HG03095 (cell line): ENCODE measurements around the gene AJM1.
"Not testable (repeated sequence)": the region's sequence is repeated elsewhere in the genome, so short reads cannot be mapped to it uniquely, and the experiment has no call there.

Experiments
- ATAC-seq: cut with Tn5 transposase; IDR thresholded peaks from one replicate; pipeline ENCODE4 v1.9.1; 2021; ENCODE audit warnings: moderate library complexity; ENCODE audit not compliant: unreplicated experiment

Gene AJM1

GRCh38 chr9:136866898-136867421 lies 24.7 kb downstream of the AJM1 start:
- not testable (repeated sequence) for ATAC-seq

DNA sequence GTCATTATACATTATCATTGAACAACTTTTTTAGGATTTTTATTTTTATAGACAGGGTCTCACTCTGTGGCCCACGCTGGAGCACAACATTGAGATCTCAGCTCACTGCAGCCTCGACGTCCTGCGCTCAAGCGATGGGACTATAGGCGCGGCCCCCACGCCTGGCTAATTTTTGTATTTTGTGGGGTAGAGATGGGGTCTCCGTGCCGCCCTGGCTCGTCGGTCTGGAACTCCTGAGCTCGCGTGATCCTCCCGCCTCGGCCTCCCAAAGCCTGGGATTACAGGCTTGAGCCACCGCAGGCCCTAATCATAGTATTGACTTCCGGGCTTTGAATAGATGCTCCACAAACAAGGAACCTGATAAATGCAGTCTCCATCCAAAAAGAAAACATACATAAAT lies 25.2 kb downstream of the AJM1 start:
- no peak for ATAC-seq

DNA sequence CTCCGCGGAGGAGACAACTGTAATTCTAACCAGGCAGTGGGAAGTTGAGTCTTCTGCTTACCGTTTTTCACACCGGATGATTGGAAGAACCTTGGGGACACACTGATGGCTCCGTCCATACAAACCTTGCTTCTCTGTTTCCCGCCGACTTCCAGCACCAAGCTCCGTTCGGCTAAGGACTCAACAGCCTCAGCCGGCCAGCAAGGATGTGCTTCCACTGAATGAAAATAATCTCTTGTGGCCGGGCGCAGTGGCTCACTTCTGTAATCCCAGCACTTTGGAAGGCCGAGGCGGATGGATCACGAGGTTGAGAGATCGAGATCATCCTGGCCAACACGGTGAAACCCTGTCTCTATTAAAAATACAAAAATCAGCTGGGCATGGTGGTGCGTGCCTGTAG lies 25.6 kb downstream of the AJM1 start:
- no peak for ATAC-seq

- ATAC-seq, result no peak
Observed at GRCh38 chr9:136868644-136869043, 26.4 kb downstream of the AJM1 start.

- ATAC-seq, result not testable (repeated sequence)
Observed at GRCh38 chr9:136869611-136870010, 27.3 kb downstream of the AJM1 start.

GRCh38 chr9:136875155-136875554 lies 32.9 kb downstream of the AJM1 start:
- no peak for ATAC-seq

- no peak for ATAC-seq
Observed at GRCh38 chr9:136876476-136876875, 34.2 kb downstream of the AJM1 start.

DNA sequence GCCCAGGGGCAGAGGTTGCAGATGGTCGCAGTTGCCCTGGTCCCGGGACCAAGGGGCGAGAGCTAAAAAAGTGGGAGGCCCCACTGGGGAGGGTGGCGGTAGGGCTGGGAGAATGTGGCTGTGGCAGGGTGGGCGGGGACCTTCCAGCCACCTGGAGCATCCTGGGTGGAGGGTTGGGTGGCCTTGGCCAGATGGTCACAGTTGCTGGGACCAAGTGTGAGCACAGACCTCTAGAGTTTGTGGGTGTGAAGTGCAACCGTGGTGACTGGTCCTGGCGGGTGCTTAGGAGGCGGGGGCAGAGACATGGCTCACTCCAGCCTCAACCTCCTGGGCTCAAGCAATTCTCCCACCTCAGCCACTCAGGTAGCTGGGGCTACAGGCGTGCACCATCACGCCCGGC lies 38.4 kb downstream of the AJM1 start:
- no peak for ATAC-seq

DNA sequence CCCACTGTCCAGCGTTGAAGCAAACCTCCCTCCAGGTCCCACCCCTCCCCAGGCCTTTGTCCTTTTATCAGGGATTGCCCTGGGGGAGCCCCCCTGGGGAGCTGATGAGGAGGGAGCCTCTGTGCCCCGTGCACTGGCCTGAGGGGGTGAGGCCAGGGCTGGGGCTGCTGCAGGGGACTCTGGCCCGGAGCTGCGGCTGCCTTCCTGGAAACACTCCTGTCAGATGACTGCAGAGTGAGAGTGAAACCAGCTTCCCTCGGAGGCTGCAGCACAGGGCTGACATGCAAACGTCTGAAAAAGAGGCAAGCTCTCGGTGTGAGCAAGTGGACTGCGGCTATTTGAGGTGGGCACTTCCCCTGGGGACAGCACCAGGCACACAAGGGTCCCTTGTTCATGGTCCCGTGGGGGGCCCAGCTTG lies 39.4 kb downstream of the AJM1 start:
- no peak for ATAC-seq

DNA sequence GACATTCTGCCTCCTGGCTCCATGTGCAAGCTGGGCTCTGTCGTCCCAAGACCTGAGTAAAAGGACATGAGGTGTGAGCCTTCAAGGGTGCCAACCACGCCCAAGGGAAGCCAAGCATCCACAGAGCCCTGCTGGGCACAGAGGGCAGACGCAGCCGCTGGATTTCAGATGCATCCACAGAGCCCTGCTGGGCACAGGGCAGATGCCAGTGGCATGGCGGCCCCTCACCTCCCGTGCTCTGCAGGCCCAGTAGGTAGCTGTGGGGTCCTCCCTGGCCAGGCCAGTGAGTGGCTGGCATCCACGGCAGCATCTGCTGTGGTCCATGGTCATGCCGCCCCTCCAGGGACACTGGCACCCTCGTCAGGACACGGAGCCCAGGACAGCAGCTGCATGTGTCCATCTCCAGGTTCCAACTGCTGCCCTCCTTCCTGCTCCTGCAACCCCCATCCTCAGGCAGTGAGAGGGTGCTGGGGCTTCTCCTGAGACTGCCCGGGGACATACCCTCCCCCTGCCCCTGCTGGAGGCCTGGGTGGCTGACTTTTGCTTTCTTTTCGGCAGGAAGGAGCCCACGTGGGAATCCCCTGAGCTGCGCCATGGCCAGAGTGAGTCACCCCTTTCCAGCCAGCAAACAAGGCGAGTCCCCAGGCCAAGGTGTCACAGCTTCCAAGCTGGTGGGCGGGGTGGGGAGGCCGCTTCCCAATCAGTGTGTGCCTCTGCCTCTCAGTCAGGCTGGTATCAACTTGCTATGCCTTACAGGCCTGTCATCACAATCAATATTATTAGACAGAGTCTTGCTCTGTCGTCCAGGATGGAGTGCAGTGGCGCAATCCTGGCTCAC lies 40.0 kb downstream of the AJM1 start:
- no peak for ATAC-seq

- not testable (repeated sequence) for ATAC-seq
Observed at GRCh38 chr9:136882947-136883283, 40.6 kb downstream of the AJM1 start.

- ATAC-seq, result not testable (repeated sequence)
Observed at GRCh38 chr9:136883670-136884069, 41.4 kb downstream of the AJM1 start.

DNA sequence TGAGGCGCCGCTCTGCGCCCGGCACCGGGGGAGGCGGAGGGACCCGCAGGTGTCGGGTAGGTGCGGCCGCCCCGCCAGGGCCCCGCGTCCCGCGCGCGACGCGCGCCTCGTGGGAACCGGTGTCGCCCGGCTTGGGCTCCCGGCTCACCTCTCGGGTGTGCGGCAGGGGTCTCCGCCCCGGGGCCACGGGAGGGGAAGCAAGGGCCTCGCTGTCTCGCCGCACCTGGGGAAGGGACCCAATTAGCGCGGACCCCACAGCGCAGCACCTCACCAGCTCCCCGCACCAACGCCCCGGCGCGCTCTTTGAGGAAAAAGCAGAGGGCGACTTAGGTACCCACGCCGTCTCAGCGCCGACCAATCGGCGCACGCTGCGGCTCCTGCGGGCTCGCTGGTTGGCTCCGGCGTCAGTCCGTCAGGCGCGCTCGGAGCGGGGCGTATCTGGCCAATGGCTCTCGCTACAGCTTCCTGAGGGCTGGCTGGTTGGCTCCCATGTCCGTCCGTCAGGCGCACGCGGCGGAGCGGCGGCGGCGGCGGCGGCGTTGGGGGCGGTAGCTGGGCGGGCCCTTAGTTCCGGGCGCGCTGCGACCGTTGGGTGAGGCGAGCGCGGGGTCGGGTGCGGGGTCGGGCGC lies 43.8 kb downstream of the AJM1 start, which contains the start of gene TRAF2:
Gene TRAF2 (plus strand): TSS at position 567 of the 629 bp plus-strand sequence. CDS start 12,225 bp downstream, outside the sequence.
- ATAC-seq, result peak; percentile 73

DNA sequence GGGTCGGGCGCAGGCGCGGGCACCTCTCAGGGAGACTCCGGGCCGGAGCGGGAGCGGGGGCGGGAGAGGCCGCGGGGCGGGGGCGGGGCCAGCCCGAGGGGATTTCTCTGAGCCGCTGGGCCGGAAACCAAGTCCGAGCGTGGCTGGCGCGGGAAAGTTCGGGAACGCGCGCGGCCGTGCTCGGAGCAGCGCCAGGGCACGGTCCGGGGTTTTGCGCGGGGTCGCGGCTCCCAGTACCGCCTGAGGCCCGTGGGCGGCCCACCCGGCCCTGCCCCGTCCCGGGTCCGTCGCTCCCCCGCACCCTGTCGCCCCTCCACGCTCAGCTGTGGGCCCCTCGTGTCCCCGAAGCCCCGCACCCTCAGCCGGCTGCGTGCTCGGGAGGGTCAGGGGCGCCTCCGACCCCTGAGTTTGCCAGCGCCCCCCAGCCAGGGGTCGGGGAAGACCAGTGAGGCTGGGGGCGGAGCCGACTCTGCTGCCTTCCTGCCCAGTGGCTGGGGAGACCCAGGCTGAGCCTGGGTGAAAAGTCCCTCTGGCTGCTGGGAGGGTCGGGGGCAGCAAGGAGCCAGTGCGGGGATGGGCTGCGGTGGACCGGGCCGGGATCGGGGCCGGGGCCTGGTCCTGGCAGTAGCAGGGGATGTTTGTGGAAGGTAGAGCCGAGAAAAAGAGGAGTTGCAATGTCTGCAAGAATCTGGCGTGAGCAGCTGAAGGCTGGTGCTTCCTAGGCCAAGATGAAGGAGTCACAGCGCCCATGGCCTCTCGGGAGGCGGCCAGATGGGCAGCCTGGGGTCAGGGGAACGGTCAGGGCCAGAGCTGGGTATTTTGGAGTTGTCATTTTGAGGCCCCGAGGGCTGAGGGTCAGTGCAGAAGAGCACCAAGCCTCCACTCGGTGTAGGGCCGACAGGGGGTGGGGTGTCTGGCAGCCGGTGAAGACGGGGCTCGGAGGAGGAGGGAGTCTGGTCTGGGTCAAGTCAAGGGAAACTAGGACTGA lies 44.6 kb downstream of the AJM1 start:
- ATAC-seq, result peak; percentile 15

DNA sequence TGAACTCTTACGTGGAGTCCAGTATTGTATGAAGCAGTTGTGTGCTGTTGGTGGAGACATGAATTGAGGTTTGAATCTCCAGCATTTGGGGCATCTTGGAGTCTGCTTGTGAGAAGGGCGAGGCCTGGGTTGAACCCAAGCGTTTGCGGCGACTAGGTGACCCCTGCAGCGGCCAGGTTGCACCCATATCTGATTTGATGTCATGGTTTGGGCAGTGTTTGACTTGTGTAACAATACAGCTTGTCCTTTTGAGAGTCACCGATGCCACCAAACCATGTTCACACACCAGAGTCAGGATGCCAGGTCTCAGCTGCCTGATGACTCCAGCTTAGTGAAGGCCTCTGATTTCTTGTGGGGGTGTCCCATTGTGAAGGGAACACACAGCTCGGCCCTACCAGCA lies 46.2 kb downstream of the AJM1 start:
- ATAC-seq, result no peak

DNA sequence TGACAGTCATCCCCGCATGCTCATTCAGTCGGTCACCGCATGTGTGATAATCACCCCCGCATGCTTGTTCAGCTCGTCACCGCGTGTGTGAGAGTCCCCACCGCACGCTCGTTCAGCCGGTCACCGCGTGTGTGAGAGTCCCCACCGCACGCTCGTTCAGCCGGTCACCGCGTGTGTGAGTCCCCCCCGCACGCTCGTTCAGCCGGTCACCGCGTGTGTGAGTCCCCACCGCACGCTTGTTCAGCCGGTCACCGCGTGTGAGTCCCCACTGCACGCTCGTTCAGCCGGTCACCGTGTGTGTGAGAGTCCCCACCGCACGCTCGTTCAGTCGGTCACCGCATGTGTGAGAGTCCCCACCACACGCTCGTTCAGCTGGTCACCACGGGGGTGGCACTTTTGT lies 47.6 kb downstream of the AJM1 start:
- ATAC-seq, result no peak

- no peak for ATAC-seq
Observed at GRCh38 chr9:136890661-136891060, 48.4 kb downstream of the AJM1 start.
